ENCODE results near the gene GNAZ.

GNAZ gene

GRCh38 chr22:23138584-23139435 is 68.5 kb downstream of the GNAZ start:
- no peak for TF ChIP-seq CTCF (IDR thresholded peaks at IDR 0.05; ENCODE audit: insufficient read depth, low read length, missing control alignments)
- POLR2A ChIA-PET: interaction anchor here (0.6 kb wide), 1 partner anchor 1386 kb away, joined by 3 read pairs; no protein-coding TSS in a partner anchor
- DNase-seq (ENCODE audit: low read depth, low spot score): no peak
- H3K4me3 ChIP-seq (ENCODE audit: low read depth, low read length): no peak overlapping the region
- CTCF ChIA-PET: interaction anchor here (0.9 to 27.3 kb wide), 6 partner anchors 10 to 194 kb away, joined by 3 to 800 read pairs (median 3); no protein-coding TSS in a partner anchor

- no peak for TF ChIP-seq CTCF (IDR thresholded peaks at IDR 0.05; ENCODE audit: insufficient read depth, low read length, missing control alignments)
- ChIA-PET CTCF (interaction anchor here (1.4 to 27.3 kb wide), 5 partner anchors 12 to 245 kb away, joined by 3 to 800 read pairs (median 10); no protein-coding TSS in a partner anchor), POLR2A (no interaction called here)
- H3K4me3 ChIP-seq (ENCODE audit: low read depth, low read length): no peak overlapping the region
- DNase-seq (ENCODE audit: low read depth, low spot score): no peak
Measured at GRCh38 chr22:23140385-23140784, 70.1 kb downstream of the GNAZ start.

GRCh38 chr22:23142546-23143105 is 72.3 kb downstream of the GNAZ start:
- CTCF ChIA-PET: interaction anchor here (2.4 to 27.3 kb wide), 2 partner anchors 185 to 243 kb away, joined by 10 to 800 read pairs; no protein-coding TSS in a partner anchor
- DNase-seq (ENCODE audit: low read depth, low spot score): no peak
- no peak overlapping the region for H3K4me3 ChIP-seq (ENCODE audit: low read depth, low read length)
- POLR2A ChIA-PET: no interaction called here
- TF ChIP-seq CTCF (IDR thresholded peaks at IDR 0.05; ENCODE audit: insufficient read depth, low read length, missing control alignments): no peak

- ChIA-PET POLR2A (no interaction called here), CTCF (interaction anchor here (1.1 to 27.3 kb wide), 3 partner anchors 31 to 186 kb away, joined by 5 to 800 read pairs (median 5); no protein-coding TSS in a partner anchor)
Measured at GRCh38 chr22:23143119-23143518, 72.8 kb downstream of the GNAZ start.

GRCh38 chr22:23144432-23144831 is 74.1 kb downstream of the GNAZ start:
- TF ChIP-seq CTCF (IDR thresholded peaks at IDR 0.05; ENCODE audit: insufficient read depth, low read length, missing control alignments): no peak
- DNase-seq (ENCODE audit: low read depth, low spot score): no peak
- POLR2A ChIA-PET: interaction anchor here (1.0 kb wide), 1 partner anchor 19 kb away, joined by 4 read pairs; no protein-coding TSS in a partner anchor
- H3K4me3 ChIP-seq (ENCODE audit: low read depth, low read length): no peak overlapping the region
- CTCF ChIA-PET: interaction anchor here (0.9 to 4.1 kb wide), 10 partner anchors 12 to 189 kb away, joined by 3 to 19 read pairs (median 5); no protein-coding TSS in a partner anchor

More at GRCh38 chr22:23143119-23143518, 72.8 kb downstream of the GNAZ start:
- DNase-seq (ENCODE audit: low read depth, low spot score): no peak
- no peak overlapping the region for H3K4me3 ChIP-seq (ENCODE audit: low read depth, low read length)
- TF ChIP-seq CTCF (IDR thresholded peaks at IDR 0.05; ENCODE audit: insufficient read depth, low read length, missing control alignments): no peak

Data from AG04449 (cell line).